HCT116 (cell line): ENCODE data around the gene STRIT1.

Source experiments
- ATF3 ChIP-seq: IDR thresholded peaks from 2 replicates; pipeline ENCODE4 v1.6.1; 2012
- CTCF ChIP-seq, 3 experiments: fragments of 200-600 bp in 1 of 3; sonication (generic) in 1 of 3; IDR thresholded peaks in 2 of 3; conservative IDR thresholded peaks in 1 of 3; 2 replicates each; pipeline ENCODE4 v1.5.1; 2012 to 2017; ENCODE audit warnings: low read depth in 2 of 3, low read length in 2 of 3, antibody characterized with exemption in 1 of 3, borderline replicate concordance in 1 of 3, control low read depth in 1 of 3, mild to moderate bottlenecking in 1 of 3, mixed read lengths in 1 of 3, mixed run types in 1 of 3, moderate library complexity in 1 of 3; ENCODE audit not compliant: insufficient read depth in 1 of 3
- EZH2 ChIP-seq: fragments of 200-600 bp; sonication (generic); IDR thresholded peaks from 2 replicates; pipeline ENCODE4 v1.6.1; 2017; ENCODE audit warnings: antibody characterized with exemption, mixed run types
- MAX ChIP-seq: IDR thresholded peaks from 2 replicates; pipeline ENCODE4 v1.6.1; 2012
- POLR2A ChIP-seq: IDR thresholded peaks from 2 replicates; pipeline ENCODE4 v1.7.0; 2011; ENCODE audit warnings: borderline replicate concordance; ENCODE audit not compliant: insufficient read depth, insufficient read length; ENCODE audit errors: extremely low read depth
- POLR2AphosphoS5 ChIP-seq: IDR thresholded peaks from 2 replicates; pipeline ENCODE4 v1.6.1; 2011; ENCODE audit warnings: mild to moderate bottlenecking, low read depth, low read length, moderate library complexity
- SP1 ChIP-seq: IDR thresholded peaks from 2 replicates; pipeline ENCODE4 v1.6.1; 2012; ENCODE audit warnings: low read depth
- YY1 ChIP-seq: IDR thresholded peaks from 2 replicates; pipeline ENCODE4 v1.6.1; 2011; ENCODE audit warnings: low read length, low read depth, moderate library complexity, mild to moderate bottlenecking; ENCODE audit not compliant: insufficient replicate concordance; ENCODE audit errors: extremely low read depth
- ZNF274 ChIP-seq: fragments of 200-500 bp; sonication (Bioruptor generic); IDR thresholded peaks from 2 replicates; pipeline ENCODE4 v1.6.1; 2014; ENCODE audit warnings: mild to moderate bottlenecking, low read depth, low read length, inconsistent platforms

- TF ChIP-seq CTCF (IDR thresholded peaks at IDR 0.05 in 2 of 3, conservative IDR thresholded peaks at IDR 0.05 in 1 of 3; ENCODE audit: borderline replicate concordance in 1 of 3, insufficient read depth in 1 of 3, low read depth in 2 of 3, low read length in 2 of 3) (no peak), YY1 (no peak), MAX (no peak), POLR2A (no peak), POLR2AphosphoS5 (no peak), EZH2 (no peak), ATF3 (no peak), ZNF274 (no peak), SP1 (no peak)
Measured at GRCh38 chr3:155282385-155283091, 10.9 kb downstream of the STRIT1 start.
